ENCODE results near the gene VDAC1. TPM values are rescaled to one million over a fixed set of nuclear protein-coding genes. Genes with fewer than 3 reads are reported as not detected.

Gene VDAC1
- total RNA-seq, 4 donors from 2014 or later: 151 to 220 (median 188) TPM

- intact Hi-C loops (cut with DNase I): no loop called here
- no peaks in the 10 kb centered on the region for H3K27me3 ChIP-seq
- H3K4me3 ChIP-seq: no peak overlapping the region
- TF ChIP-seq POLR2A (IDR thresholded peaks at IDR 0.05) (no peak), CTCF (IDR thresholded peaks at IDR 0.05) (no peak)
- no peak for DNase-seq
- peaks cover 15 to 56% (median 35%) of the 10 kb centered on the region in 3 donors for H3K4me1 ChIP-seq
- H3K9me3 ChIP-seq: no peaks in the 10 kb centered on the region
- 51 to 83% methylated on average over 2 to 5 of the region's 8 CpGs for WGBS, 2 donors
- no peak overlapping the region for H3K27ac ChIP-seq
- peaks cover 11 to 49% (median 26%) of the 10 kb centered on the region in 3 donors for H3K36me3 ChIP-seq
These were observed 12.2 kb downstream of the VDAC1 start for GRCh38 chr5:133992429-133993155.

GRCh38 chr5:133991171-133991910, 13.4 kb downstream of the VDAC1 start:
- DNase-seq: no peak
- Histone ChIP-seq H3K27ac (no peak overlapping the region), H3K36me3 (peaks cover 11 to 62% (median 26%) of the 10 kb centered on the region in 3 donors), H3K4me1 (peaks cover 8 to 43% (median 29%) of the 10 kb centered on the region in 3 donors), H3K27me3 (no peaks in the 10 kb centered on the region), H3K9me3 (no peaks in the 10 kb centered on the region), H3K4me3 (no peak overlapping the region)
- intact Hi-C loops (cut with DNase I): no loop called here
- TF ChIP-seq CTCF (IDR thresholded peaks at IDR 0.05): no peak
- no peak for TF ChIP-seq POLR2A (IDR thresholded peaks at IDR 0.05)
- 95 to 96% methylated on average over 5 of the region's 5 CpGs for WGBS, 2 donors

- no peak for DNase-seq
- Histone ChIP-seq H3K4me1 (peaks cover 3 to 39% (median 20%) of the 10 kb centered on the region in 3 donors), H3K27me3 (no peaks in the 10 kb centered on the region), H3K36me3 (peaks cover 11 to 71% (median 26%) of the 10 kb centered on the region in 3 donors), H3K4me3 (no peak overlapping the region), H3K27ac (no peak overlapping the region), H3K9me3 (no peaks in the 10 kb centered on the region)
- TF ChIP-seq CTCF (IDR thresholded peaks at IDR 0.05) (no peak), POLR2A (IDR thresholded peaks at IDR 0.05) (no peak)
- intact Hi-C loops (cut with DNase I): no loop called here
- WGBS, 2 donors: 74 to 82% methylated on average over 6 of the region's 6 CpGs
These were observed 14.4 kb downstream of the VDAC1 start for GRCh38 chr5:133990396-133990795.

GRCh38 chr5:133985540-133986180, 19.1 kb downstream of the VDAC1 start:
- peaks cover 0 to 6% (median 0%) of the 10 kb centered on the region in 3 donors for H3K4me1 ChIP-seq
- no peak overlapping the region for H3K4me3 ChIP-seq
- H3K36me3 ChIP-seq: peaks cover 7 to 100% (median 21%) of the 10 kb centered on the region in 3 donors
- WGBS, 2 donors: 79 to 86% methylated on average over 3 of the region's 3 CpGs
- DNase-seq: no peak
- no peak overlapping the region for H3K27ac ChIP-seq
- intact Hi-C loops (cut with DNase I): no loop called here
- H3K27me3 ChIP-seq: no peaks in the 10 kb centered on the region
- TF ChIP-seq CTCF (IDR thresholded peaks at IDR 0.05): no peak
- TF ChIP-seq POLR2A (IDR thresholded peaks at IDR 0.05): no peak
- no peaks in the 10 kb centered on the region for H3K9me3 ChIP-seq

- H3K9me3 ChIP-seq: no peaks in the 10 kb centered on the region
- intact Hi-C loops (cut with DNase I): no loop called here
- H3K36me3 ChIP-seq: peaks cover 0 to 98% (median 9%) of the 10 kb centered on the region in 3 donors
- DNase-seq: no peak
- no peaks in the 10 kb centered on the region for H3K27me3 ChIP-seq
- H3K27ac ChIP-seq: no peak overlapping the region
- 80 to 88% methylated on average over 5 of the region's 5 CpGs for WGBS, 2 donors
- TF ChIP-seq CTCF (IDR thresholded peaks at IDR 0.05) (no peak), POLR2A (IDR thresholded peaks at IDR 0.05) (no peak)
- peaks cover 0 to 8% (median 0%) of the 10 kb centered on the region in 3 donors for H3K4me1 ChIP-seq
- no peak overlapping the region for H3K4me3 ChIP-seq
These were observed 21.1 kb downstream of the VDAC1 start for GRCh38 chr5:133983674-133984073.

Measured in esophagus squamous epithelium (tissue), 5 donors.